SK-N-SH treated with all-trans-retinoic acid at 6 μM for 48 hours (cell line): ENCODE measurements around the gene RNF114.

ENCODE experiments used
- ATAC-seq: fragments of 200-7000 bp; cut with Tn5 transposase; 3 replicates; pipeline ENCODE4 v1.9.1; 2020; ENCODE audit warnings: mild to moderate bottlenecking, moderate library complexity
- ARNTL ChIP-seq: fragments of 450-650 bp; formaldehyde crosslinking; IDR thresholded peaks from 2 replicates; pipeline ENCODE4 v1.5.0; 2020; ENCODE audit warnings: low read depth, mild to moderate bottlenecking, moderate library complexity, borderline replicate concordance
- CSDC2 ChIP-seq: fragments of 250-450 bp; sonication (Bioruptor Pico); IDR thresholded peaks from 2 replicates; pipeline ENCODE4 v1.5.0; 2020; ENCODE audit warnings: mild to moderate bottlenecking, moderate library complexity
- ESRRG ChIP-seq: fragments of 250-450 bp; sonication (Bioruptor Pico); IDR thresholded peaks from 2 replicates; pipeline ENCODE4 v1.6.1; 2021; ENCODE audit warnings: mild to moderate bottlenecking
- GLIS3 ChIP-seq: fragments of 250-450 bp; sonication (Bioruptor Pico); IDR thresholded peaks from 2 replicates; pipeline ENCODE4 v1.5.0; 2020; ENCODE audit warnings: mild to moderate bottlenecking, moderate library complexity
- ISL1 ChIP-seq: fragments of 250-450 bp; sonication (Bioruptor Pico); IDR thresholded peaks from 2 replicates; pipeline ENCODE4 v2.1.2; 2022; ENCODE audit warnings: mild to moderate bottlenecking, moderate library complexity
- OSR1 ChIP-seq: fragments of 250-450 bp; sonication (Bioruptor Pico); IDR thresholded peaks from 2 replicates; pipeline ENCODE4 v1.8.0; 2022; ENCODE audit warnings: moderate library complexity, mild to moderate bottlenecking, inconsistent platforms
- PPARA ChIP-seq: fragments of 250-450 bp; sonication (Bioruptor Pico); IDR thresholded peaks from 2 replicates; pipeline ENCODE4 v1.5.0; 2020; ENCODE audit warnings: mild to moderate bottlenecking, borderline replicate concordance
- RARB ChIP-seq: fragments of 250-450 bp; sonication (Bioruptor Pico); IDR thresholded peaks from 2 replicates; pipeline ENCODE4 v1.8.0; 2021; ENCODE audit warnings: mild to moderate bottlenecking, moderate library complexity
- SNAI2 ChIP-seq: fragments of 250-450 bp; sonication (Bioruptor Pico); IDR thresholded peaks from 2 replicates; pipeline ENCODE4 v1.5.0; 2020; ENCODE audit warnings: mild to moderate bottlenecking, moderate library complexity
- TCF4 ChIP-seq: fragments of 250-450 bp; sonication (Bioruptor Pico); IDR thresholded peaks from 2 replicates; pipeline ENCODE4 v1.8.0; 2021; ENCODE audit warnings: mild to moderate bottlenecking, moderate library complexity, borderline replicate concordance
- TOX ChIP-seq: fragments of 250-450 bp; sonication (Bioruptor Pico); IDR thresholded peaks from 2 replicates; pipeline ENCODE4 v1.8.0; 2021; ENCODE audit warnings: mild to moderate bottlenecking, moderate library complexity, borderline replicate concordance
- ZC3H10 ChIP-seq: fragments of 250-450 bp; sonication (Bioruptor Pico); IDR thresholded peaks from 2 replicates; pipeline ENCODE4 v1.5.1; 2021; ENCODE audit warnings: mild to moderate bottlenecking, moderate library complexity
- ZFP3 ChIP-seq: fragments of 250-450 bp; sonication (Bioruptor Pico); IDR thresholded peaks from 2 replicates; pipeline ENCODE4 v1.5.0; 2020; ENCODE audit warnings: mild to moderate bottlenecking, moderate library complexity
- ZFP30 ChIP-seq: fragments of 450-650 bp; formaldehyde crosslinking; IDR thresholded peaks from 2 replicates; pipeline ENCODE4 v1.5.0; 2022; ENCODE audit warnings: mild to moderate bottlenecking, moderate library complexity
- ZNF565 ChIP-seq: fragments of 450-650 bp; formaldehyde crosslinking; conservative IDR thresholded peaks from 2 replicates; pipeline ENCODE4 v1.5.0; 2020; ENCODE audit warnings: low read depth, mild to moderate bottlenecking, moderate library complexity
- ZNF70 ChIP-seq: fragments of 450-650 bp; formaldehyde crosslinking; IDR thresholded peaks from 2 replicates; pipeline ENCODE4 v1.5.0; 2020; ENCODE audit warnings: mild to moderate bottlenecking, moderate library complexity
- ZNF8 ChIP-seq: fragments of 450-650 bp; formaldehyde crosslinking; IDR thresholded peaks from 2 replicates; pipeline ENCODE4 v1.5.0; 2020; ENCODE audit warnings: mild to moderate bottlenecking, moderate library complexity
- TF ChIP-seq, protein P1 (sequence below): fragments of 250-450 bp; sonication (Bioruptor Pico); IDR thresholded peaks from 2 replicates; pipeline ENCODE4 v1.5.1; 2020; ENCODE audit warnings: low read depth, mild to moderate bottlenecking, moderate library complexity
- TF ChIP-seq, protein P2 (sequence below): fragments of 250-450 bp; sonication (Bioruptor Pico); IDR thresholded peaks from 2 replicates; pipeline ENCODE4 v1.5.0; 2020; ENCODE audit warnings: mild to moderate bottlenecking, moderate library complexity
- TF ChIP-seq, protein P3 (sequence below): fragments of 250-450 bp; sonication (Bioruptor Pico); IDR thresholded peaks from 2 replicates; pipeline ENCODE4 v1.8.0; 2020; ENCODE audit warnings: mild to moderate bottlenecking, moderate library complexity, borderline replicate concordance
- TF ChIP-seq, protein P4 (sequence below): fragments of 250-450 bp; sonication (Bioruptor Pico); IDR thresholded peaks from 2 replicates; pipeline ENCODE4 v1.8.0; 2021; ENCODE audit warnings: low read depth, mild to moderate bottlenecking, moderate library complexity, borderline replicate concordance

RNF114 gene

DNA sequence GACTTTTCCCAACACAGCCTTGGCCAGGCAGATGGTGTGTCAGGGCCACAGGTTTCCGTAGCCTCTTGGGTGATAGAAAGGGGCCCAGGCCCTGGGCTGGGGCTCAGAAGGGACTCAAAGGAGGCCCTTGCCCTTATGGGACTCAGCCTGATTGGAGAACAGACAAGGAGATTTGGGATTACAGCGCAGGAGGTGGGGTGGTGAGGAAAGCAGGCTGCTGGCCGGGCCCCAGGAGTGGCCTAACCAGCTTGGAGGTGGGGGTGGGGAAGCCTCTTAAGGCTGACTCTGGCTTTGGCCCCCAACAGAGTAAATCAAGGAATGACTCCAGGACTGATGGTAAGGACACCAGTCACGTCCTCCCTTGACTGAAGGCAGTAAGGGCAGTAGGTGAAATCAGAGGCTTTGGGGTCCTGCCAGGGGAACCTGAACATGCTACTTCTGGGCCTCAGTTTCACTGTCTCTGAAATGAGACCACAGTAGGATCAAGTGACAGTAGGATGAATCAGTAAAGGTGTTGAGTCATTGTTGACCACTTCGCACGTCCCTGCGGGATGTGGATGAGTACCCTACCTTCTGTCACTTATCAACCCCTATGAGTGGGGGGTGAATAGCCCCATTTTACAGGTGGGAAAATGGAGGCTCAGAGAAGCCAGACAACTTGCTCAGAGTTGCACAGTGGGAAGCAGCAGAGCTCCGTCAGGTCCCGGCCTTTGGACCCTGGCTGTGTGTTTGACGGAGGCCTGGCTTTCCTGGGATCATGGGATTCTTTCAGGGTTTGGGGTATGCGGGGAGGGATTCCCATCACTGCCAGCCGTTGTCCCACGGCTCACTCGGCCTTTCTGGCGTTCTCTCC is 51.0 kb downstream of the RNF114 start:
- no peak for ATAC-seq
- TF ChIP-seq TOX (CRISPR knock-in tag) (no peak), ZNF565 (CRISPR knock-in tag) (no peak), TCF4 (no peak), PPARA (CRISPR knock-in tag) (no peak), ARNTL (no peak), ZFP30 (CRISPR knock-in tag) (no peak), ISL1 (CRISPR knock-in tag) (no peak)
- TF ChIP-seq, protein P1, sequence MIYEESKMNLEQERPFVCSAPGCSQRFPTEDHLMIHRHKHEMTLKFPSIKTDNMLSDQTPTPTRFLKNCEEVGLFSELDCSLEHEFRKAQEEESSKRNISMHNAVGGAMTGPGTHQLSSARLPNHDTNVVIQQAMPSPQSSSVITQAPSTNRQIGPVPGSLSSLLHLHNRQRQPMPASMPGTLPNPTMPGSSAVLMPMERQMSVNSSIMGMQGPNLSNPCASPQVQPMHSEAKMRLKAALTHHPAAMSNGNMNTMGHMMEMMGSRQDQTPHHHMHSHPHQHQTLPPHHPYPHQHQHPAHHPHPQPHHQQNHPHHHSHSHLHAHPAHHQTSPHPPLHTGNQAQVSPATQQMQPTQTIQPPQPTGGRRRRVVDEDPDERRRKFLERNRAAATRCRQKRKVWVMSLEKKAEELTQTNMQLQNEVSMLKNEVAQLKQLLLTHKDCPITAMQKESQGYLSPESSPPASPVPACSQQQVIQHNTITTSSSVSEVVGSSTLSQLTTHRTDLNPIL (CRISPR knock-in tag): no peak
- TF ChIP-seq, protein P2, sequence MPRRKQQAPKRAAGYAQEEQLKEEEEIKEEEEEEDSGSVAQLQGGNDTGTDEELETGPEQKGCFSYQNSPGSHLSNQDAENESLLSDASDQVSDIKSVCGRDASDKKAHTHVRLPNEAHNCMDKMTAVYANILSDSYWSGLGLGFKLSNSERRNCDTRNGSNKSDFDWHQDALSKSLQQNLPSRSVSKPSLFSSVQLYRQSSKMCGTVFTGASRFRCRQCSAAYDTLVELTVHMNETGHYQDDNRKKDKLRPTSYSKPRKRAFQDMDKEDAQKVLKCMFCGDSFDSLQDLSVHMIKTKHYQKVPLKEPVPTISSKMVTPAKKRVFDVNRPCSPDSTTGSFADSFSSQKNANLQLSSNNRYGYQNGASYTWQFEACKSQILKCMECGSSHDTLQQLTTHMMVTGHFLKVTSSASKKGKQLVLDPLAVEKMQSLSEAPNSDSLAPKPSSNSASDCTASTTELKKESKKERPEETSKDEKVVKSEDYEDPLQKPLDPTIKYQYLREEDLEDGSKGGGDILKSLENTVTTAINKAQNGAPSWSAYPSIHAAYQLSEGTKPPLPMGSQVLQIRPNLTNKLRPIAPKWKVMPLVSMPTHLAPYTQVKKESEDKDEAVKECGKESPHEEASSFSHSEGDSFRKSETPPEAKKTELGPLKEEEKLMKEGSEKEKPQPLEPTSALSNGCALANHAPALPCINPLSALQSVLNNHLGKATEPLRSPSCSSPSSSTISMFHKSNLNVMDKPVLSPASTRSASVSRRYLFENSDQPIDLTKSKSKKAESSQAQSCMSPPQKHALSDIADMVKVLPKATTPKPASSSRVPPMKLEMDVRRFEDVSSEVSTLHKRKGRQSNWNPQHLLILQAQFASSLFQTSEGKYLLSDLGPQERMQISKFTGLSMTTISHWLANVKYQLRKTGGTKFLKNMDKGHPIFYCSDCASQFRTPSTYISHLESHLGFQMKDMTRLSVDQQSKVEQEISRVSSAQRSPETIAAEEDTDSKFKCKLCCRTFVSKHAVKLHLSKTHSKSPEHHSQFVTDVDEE (CRISPR knock-in tag): no peak

DNA sequence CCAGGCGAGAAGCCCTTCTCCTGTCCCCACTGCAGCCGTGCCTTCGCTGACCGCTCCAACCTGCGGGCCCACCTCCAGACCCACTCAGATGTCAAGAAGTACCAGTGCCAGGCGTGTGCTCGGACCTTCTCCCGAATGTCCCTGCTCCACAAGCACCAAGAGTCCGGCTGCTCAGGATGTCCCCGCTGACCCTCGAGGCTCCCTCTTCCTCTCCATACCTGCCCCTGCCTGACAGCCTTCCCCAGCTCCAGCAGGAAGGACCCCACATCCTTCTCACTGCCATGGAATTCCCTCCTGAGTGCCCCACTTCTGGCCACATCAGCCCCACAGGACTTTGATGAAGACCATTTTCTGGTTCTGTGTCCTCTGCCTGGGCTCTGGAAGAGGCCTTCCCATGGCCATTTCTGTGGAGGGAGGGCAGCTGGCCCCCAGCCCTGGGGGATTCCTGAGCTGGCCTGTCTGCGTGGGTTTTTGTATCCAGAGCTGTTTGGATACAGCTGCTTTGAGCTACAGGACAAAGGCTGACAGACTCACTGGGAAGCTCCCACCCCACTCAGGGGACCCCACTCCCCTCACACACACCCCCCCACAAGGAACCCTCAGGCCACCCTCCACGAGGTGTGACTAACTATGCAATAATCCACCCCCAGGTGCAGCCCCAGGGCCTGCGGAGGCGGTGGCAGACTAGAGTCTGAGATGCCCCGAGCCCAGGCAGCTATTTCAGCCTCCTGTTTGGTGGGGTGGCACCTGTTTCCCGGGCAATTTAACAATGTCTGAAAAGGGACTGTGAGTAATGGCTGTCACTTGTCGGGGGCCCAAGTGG is 51.9 kb downstream of the RNF114 start:
- no peak; the same call in 2 of the 3 replicates for ATAC-seq
- no peak for TF ChIP-seq TOX (CRISPR knock-in tag)
- TF ChIP-seq SNAI2 (CRISPR knock-in tag): no peak
- no peak for TF ChIP-seq ZNF8 (CRISPR knock-in tag)
- no peak for TF ChIP-seq ESRRG (CRISPR knock-in tag)
- no peak for TF ChIP-seq GLIS3 (CRISPR knock-in tag)
- no peak for TF ChIP-seq OSR1 (CRISPR knock-in tag)
- TF ChIP-seq ZFP30 (CRISPR knock-in tag): no peak
- TF ChIP-seq, protein P3, sequence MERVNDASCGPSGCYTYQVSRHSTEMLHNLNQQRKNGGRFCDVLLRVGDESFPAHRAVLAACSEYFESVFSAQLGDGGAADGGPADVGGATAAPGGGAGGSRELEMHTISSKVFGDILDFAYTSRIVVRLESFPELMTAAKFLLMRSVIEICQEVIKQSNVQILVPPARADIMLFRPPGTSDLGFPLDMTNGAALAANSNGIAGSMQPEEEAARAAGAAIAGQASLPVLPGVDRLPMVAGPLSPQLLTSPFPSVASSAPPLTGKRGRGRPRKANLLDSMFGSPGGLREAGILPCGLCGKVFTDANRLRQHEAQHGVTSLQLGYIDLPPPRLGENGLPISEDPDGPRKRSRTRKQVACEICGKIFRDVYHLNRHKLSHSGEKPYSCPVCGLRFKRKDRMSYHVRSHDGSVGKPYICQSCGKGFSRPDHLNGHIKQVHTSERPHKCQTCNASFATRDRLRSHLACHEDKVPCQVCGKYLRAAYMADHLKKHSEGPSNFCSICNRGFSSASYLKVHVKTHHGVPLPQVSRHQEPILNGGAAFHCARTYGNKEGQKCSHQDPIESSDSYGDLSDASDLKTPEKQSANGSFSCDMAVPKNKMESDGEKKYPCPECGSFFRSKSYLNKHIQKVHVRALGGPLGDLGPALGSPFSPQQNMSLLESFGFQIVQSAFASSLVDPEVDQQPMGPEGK (CRISPR knock-in tag): no peak
- TF ChIP-seq ZC3H10: no peak
- TF ChIP-seq, protein P4, sequence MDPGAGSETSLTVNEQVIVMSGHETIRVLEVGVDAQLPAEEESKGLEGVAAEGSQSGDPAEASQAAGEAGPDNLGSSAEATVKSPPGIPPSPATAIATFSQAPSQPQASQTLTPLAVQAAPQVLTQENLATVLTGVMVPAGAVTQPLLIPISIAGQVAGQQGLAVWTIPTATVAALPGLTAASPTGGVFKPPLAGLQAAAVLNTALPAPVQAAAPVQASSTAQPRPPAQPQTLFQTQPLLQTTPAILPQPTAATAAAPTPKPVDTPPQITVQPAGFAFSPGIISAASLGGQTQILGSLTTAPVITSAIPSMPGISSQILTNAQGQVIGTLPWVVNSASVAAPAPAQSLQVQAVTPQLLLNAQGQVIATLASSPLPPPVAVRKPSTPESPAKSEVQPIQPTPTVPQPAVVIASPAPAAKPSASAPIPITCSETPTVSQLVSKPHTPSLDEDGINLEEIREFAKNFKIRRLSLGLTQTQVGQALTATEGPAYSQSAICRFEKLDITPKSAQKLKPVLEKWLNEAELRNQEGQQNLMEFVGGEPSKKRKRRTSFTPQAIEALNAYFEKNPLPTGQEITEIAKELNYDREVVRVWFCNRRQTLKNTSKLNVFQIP (CRISPR knock-in tag): no peak
- TF ChIP-seq, protein P1 (CRISPR knock-in tag): no peak
- TF ChIP-seq CSDC2 (CRISPR knock-in tag): no peak
- TF ChIP-seq RARB (CRISPR knock-in tag): no peak
- no peak for TF ChIP-seq ISL1 (CRISPR knock-in tag)
- TF ChIP-seq ARNTL: no peak
- TF ChIP-seq, protein P2 (CRISPR knock-in tag): no peak
- no peak for TF ChIP-seq ZNF70 (CRISPR knock-in tag)
- TF ChIP-seq ZFP3 (CRISPR knock-in tag): no peak
